ENCODE data around the gene SMYD3.

SMYD3 gene

GRCh38 chr1:245879091-245879490 is 628.0 kb downstream of the SMYD3 start (continued):
- TF ChIP-seq KLF10 (tag by site-specific recombination; IDR thresholded peaks at IDR 0.05) (no peak), ZBTB8A (tag by site-specific recombination; IDR thresholded peaks at IDR 0.05) (no peak), HOXA7 (CRISPR knock-in tag; IDR thresholded peaks at IDR 0.05; ENCODE audit: borderline replicate concordance) (no peak), MYNN (tag by site-specific recombination; IDR thresholded peaks at IDR 0.05; ENCODE audit: borderline replicate concordance) (no peak)

GRCh38 chr1:245878585-245878984 is 628.5 kb downstream of the SMYD3 start:
- CTCF ChIA-PET = no interaction called here
- no peak for TF ChIP-seq ZNF174 (tag by site-specific recombination; IDR thresholded peaks at IDR 0.05)
- TF ChIP-seq ZNF792 (tag by site-specific recombination; IDR thresholded peaks at IDR 0.05) = no peak
- TF ChIP-seq ZNF26 (tag by site-specific recombination; IDR thresholded peaks at IDR 0.05) = no peak
- TF ChIP-seq ZNF184 (tag by site-specific recombination; IDR thresholded peaks at IDR 0.05) = no peak
- TF ChIP-seq, protein P1, sequence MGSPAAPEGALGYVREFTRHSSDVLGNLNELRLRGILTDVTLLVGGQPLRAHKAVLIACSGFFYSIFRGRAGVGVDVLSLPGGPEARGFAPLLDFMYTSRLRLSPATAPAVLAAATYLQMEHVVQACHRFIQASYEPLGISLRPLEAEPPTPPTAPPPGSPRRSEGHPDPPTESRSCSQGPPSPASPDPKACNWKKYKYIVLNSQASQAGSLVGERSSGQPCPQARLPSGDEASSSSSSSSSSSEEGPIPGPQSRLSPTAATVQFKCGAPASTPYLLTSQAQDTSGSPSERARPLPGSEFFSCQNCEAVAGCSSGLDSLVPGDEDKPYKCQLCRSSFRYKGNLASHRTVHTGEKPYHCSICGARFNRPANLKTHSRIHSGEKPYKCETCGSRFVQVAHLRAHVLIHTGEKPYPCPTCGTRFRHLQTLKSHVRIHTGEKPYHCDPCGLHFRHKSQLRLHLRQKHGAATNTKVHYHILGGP (tag by site-specific recombination; IDR thresholded peaks at IDR 0.05) = no peak
- no peak for TF ChIP-seq ZNF768 (tag by site-specific recombination; IDR thresholded peaks at IDR 0.05)
- no peak for TF ChIP-seq ZNF335 (tag by site-specific recombination; conservative IDR thresholded peaks at IDR 0.05)
- TF ChIP-seq ZNF114 (tag by site-specific recombination; IDR thresholded peaks at IDR 0.05) = no peak
- no peak for TF ChIP-seq REST (tag by site-specific recombination; IDR thresholded peaks at IDR 0.05)
- no peak for TF ChIP-seq ZNF10 (tag by site-specific recombination; IDR thresholded peaks at IDR 0.05)
- no peak for TF ChIP-seq ZNF501 (tag by site-specific recombination; IDR thresholded peaks at IDR 0.05)
- TF ChIP-seq, protein P2, sequence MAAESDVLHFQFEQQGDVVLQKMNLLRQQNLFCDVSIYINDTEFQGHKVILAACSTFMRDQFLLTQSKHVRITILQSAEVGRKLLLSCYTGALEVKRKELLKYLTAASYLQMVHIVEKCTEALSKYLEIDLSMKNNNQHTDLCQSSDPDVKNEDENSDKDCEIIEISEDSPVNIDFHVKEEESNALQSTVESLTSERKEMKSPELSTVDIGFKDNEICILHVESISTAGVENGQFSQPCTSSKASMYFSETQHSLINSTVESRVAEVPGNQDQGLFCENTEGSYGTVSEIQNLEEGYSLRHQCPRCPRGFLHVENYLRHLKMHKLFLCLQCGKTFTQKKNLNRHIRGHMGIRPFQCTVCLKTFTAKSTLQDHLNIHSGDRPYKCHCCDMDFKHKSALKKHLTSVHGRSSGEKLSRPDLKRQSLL (tag by site-specific recombination; IDR thresholded peaks at IDR 0.05) = no peak
- no peak for TF ChIP-seq REPIN1 (tag by site-specific recombination; IDR thresholded peaks at IDR 0.05; ENCODE audit: low read depth)
- TF ChIP-seq WT1 (tag by site-specific recombination; IDR thresholded peaks at IDR 0.05) = no peak
- TF ChIP-seq ZNF596 (tag by site-specific recombination; IDR thresholded peaks at IDR 0.05) = no peak
- no peak for TF ChIP-seq SP7 (tag by site-specific recombination; IDR thresholded peaks at IDR 0.05)
- POLR2A ChIA-PET = no interaction called here

More at GRCh38 chr1:245878585-245878984, 628.5 kb downstream of the SMYD3 start:
- no peaks in the 10 kb centered on the region for H3K4me1 ChIP-seq (ENCODE audit: control insufficient read depth, insufficient read depth, low read length)
- no peak overlapping the region for H3K4me3 ChIP-seq (ENCODE audit: low read depth, low read length)
- no peak overlapping the region for H3K27ac ChIP-seq (ENCODE audit: extremely low read depth, low read depth, low read length)
- H3K36me3 ChIP-seq (ENCODE audit: control insufficient read depth in 2 of 2, insufficient read depth in 1 of 2, low read length in 2 of 2) = no peaks in the 10 kb centered on the region
- H3K9me3 ChIP-seq (ENCODE audit: control insufficient read depth, insufficient read depth, low read depth, low read length) = no peaks in the 10 kb centered on the region
